GM12801 (cell line): ENCODE data around the gene CASKIN2.

Source experiments
- TF ChIP-seq, protein P1 (sequence below): IDR thresholded peaks from one replicate; pipeline ENCODE4 v1.5.1; 2011; ENCODE audit warnings: control low read depth; ENCODE audit not compliant: insufficient read length; ENCODE audit errors: extremely low read depth

Gene CASKIN2

GRCh38 chr17:75459590-75460267, 55.6 kb downstream of the CASKIN2 start:
- TF ChIP-seq, protein P1, sequence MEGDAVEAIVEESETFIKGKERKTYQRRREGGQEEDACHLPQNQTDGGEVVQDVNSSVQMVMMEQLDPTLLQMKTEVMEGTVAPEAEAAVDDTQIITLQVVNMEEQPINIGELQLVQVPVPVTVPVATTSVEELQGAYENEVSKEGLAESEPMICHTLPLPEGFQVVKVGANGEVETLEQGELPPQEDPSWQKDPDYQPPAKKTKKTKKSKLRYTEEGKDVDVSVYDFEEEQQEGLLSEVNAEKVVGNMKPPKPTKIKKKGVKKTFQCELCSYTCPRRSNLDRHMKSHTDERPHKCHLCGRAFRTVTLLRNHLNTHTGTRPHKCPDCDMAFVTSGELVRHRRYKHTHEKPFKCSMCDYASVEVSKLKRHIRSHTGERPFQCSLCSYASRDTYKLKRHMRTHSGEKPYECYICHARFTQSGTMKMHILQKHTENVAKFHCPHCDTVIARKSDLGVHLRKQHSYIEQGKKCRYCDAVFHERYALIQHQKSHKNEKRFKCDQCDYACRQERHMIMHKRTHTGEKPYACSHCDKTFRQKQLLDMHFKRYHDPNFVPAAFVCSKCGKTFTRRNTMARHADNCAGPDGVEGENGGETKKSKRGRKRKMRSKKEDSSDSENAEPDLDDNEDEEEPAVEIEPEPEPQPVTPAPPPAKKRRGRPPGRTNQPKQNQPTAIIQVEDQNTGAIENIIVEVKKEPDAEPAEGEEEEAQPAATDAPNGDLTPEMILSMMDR, result no peak

DNA sequence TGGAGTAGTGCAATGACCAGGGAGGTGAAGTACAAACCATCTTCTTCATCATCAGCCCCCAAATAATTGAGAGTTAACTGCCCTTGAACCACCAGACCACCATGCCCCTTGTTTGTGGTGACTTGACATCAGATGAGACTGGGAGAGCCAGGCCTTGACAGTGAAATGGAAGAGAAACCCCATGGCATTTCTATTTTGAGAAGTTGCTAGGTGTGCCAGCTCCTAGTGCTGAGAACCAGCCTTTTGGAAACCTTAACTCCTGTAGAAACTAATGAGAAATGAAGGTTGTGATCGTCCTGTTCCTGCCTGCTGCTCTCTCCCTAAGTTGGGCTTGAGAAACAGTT, 56.1 kb downstream of the CASKIN2 start:
- TF ChIP-seq, protein P1, result no peak

DNA sequence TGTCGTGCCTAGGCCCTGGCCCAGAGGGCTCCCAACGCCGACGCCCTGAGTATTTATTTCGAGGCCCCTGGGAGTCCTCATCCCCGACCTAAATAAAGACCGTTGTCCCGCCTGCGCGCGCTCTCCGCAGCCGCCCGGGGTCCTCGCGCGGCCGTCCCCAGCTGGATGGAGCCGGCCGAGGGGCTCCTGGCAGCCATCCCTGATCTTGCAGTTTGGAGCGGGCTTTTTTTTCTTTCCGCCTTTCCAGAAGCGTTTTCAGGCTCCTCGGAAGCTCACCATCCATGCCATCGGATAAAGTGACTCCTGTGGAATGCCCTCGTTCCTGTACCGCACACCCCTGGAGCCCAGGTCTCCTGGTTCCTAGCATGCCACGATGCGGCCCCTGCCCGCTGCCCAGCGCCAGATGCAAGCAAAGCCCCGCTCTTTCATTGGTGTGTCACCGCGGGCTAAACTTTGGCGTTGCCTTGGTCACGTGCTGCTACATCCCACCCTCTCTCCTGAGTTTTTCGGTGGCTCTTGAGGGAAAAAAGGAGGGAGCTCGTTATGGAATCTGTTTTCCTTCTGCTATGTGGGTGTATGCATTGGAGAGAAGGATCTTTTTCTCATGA, 58.2 kb downstream of the CASKIN2 start:
- TF ChIP-seq, protein P1, result no peak

- TF ChIP-seq, protein P1, result no peak
These were observed 58.8 kb downstream of the CASKIN2 start, which contains the start of gene TMEM94 for GRCh38 chr17:75456417-75457046. Gene TMEM94 (plus strand): TSS chr17:75456635. CDS start chr17:75471906, 15,271 bp downstream.

GRCh38 chr17:75456039-75456416, 59.3 kb downstream of the CASKIN2 start:
- TF ChIP-seq, protein P1, result no peak

DNA sequence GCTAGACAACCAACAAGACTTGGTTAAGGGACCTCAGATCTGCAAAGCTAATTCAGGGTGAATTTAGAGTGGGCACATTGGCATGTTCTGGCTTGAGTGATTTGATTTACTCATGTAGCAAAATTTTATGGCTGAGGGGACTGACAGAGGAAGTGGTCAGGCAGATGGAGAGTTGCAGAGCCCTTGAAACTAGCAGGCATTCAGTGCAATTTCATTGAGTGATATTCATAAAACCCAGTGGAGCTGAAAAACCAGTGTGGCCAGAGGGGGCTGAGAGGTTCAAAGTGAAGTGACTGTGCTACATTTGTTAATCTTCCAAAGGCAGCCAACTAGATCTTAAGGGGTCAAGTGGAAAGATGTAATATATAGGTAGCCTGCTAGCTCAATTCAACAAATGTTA, 61.1 kb downstream of the CASKIN2 start:
- TF ChIP-seq, protein P1, result no peak

DNA sequence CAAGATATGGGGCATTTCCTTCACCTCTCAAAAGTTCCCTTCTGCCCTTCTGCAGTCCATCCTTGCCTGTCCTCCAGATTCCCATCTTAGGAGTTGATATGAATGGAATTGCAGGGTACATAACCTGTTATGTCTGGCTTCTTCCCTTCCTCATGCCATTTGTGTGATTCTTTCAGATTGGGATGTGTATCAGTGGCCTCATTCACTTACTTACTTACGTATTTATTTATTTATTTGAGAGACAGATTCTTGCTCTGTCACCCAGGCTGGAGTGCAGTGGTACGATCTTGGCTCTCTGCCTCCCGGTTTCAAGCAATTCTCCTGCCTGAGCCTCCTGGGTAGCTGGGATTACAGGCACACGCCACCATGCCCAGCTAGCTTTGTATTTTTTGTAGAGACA, 65.1 kb downstream of the CASKIN2 start:
- TF ChIP-seq, protein P1, result no peak
